Ishikawa (cell line): ENCODE measurements around the gene CLMN.

ENCODE experiments used
- CEBPB ChIP-seq: IDR thresholded peaks from 2 replicates; pipeline ENCODE4 v1.6.1; 2012
- CREB1 ChIP-seq: IDR thresholded peaks from 2 replicates; pipeline ENCODE4 v1.6.1; 2012; ENCODE audit warnings: low read depth
- EGR1 ChIP-seq: IDR thresholded peaks from 2 replicates; pipeline ENCODE4 v1.6.1; 2012
- EP300 ChIP-seq: IDR thresholded peaks from 2 replicates; pipeline ENCODE4 v1.6.1; 2012; ENCODE audit warnings: borderline replicate concordance
- FOXM1 ChIP-seq: IDR thresholded peaks from 2 replicates; pipeline ENCODE4 v1.6.1; 2012; ENCODE audit warnings: low read depth, borderline replicate concordance
- MAX ChIP-seq: IDR thresholded peaks from 2 replicates; pipeline ENCODE4 v1.6.1; 2012
- NFIC ChIP-seq: IDR thresholded peaks from 2 replicates; pipeline ENCODE4 v1.6.1; 2012
- RAD21 ChIP-seq: IDR thresholded peaks from 2 replicates; pipeline ENCODE4 v1.6.1; 2012; ENCODE audit warnings: low read depth
- REST ChIP-seq: IDR thresholded peaks from 2 replicates; pipeline ENCODE4 v1.6.1; 2012; ENCODE audit warnings: low read depth, mild to moderate bottlenecking
- TAF1 ChIP-seq: IDR thresholded peaks from 2 replicates; pipeline ENCODE4 v1.6.1; 2012; ENCODE audit warnings: low read depth, mild to moderate bottlenecking
- TCF12 ChIP-seq: IDR thresholded peaks from 2 replicates; pipeline ENCODE4 v1.6.1; 2012; ENCODE audit warnings: low read depth
- TEAD4 ChIP-seq: IDR thresholded peaks from 2 replicates; pipeline ENCODE4 v1.6.1; 2012
- USF1 ChIP-seq: IDR thresholded peaks from 2 replicates; pipeline ENCODE4 v1.6.1; 2012
- YY1 ChIP-seq: IDR thresholded peaks from 2 replicates; pipeline ENCODE4 v1.6.1; 2012; ENCODE audit warnings: low read depth
- ZBTB7A ChIP-seq: IDR thresholded peaks from 2 replicates; pipeline ENCODE4 v1.6.1; 2012; ENCODE audit warnings: low read depth

CLMN gene

GRCh38 chr14:95195031-95195430, 124.7 kb downstream of the CLMN start:
- TF ChIP-seq TAF1 (no peak), REST (no peak), EP300 (no peak), FOXM1 (no peak), MAX (no peak), NFIC (no peak), TEAD4 (no peak), CEBPB (no peak), ZBTB7A (no peak), RAD21 (no peak), CREB1 (no peak)

GRCh38 chr14:95193081-95193480, 126.6 kb downstream of the CLMN start:
- no peak for TF ChIP-seq CEBPB
- no peak for TF ChIP-seq REST
- TF ChIP-seq NFIC, result no peak
- TF ChIP-seq ZBTB7A, result no peak
- no peak for TF ChIP-seq TEAD4
- TF ChIP-seq CREB1, result no peak

GRCh38 chr14:95192311-95192710, 127.4 kb downstream of the CLMN start:
- TF ChIP-seq CREB1, result no peak
- TF ChIP-seq NFIC, result no peak
- no peak for TF ChIP-seq EP300
- no peak for TF ChIP-seq FOXM1
- TF ChIP-seq EGR1, result no peak
- TF ChIP-seq REST, result no peak
- no peak for TF ChIP-seq TAF1

- TF ChIP-seq YY1, result no peak
- TF ChIP-seq TEAD4, result no peak
Observed at GRCh38 chr14:95191445-95192199, 128.1 kb downstream of the CLMN start.

GRCh38 chr14:95190857-95191256, 128.9 kb downstream of the CLMN start:
- TF ChIP-seq EP300 (no peak), REST (no peak), TCF12 (no peak), MAX (no peak), NFIC (no peak), CREB1 (no peak), TEAD4 (no peak), CEBPB (no peak), TAF1 (no peak), RAD21 (no peak), YY1 (no peak), FOXM1 (no peak), EGR1 (no peak), USF1 (no peak), ZBTB7A (no peak)
